Caco-2 (cell line): ENCODE results near the gene FUNDC2. TPM values are rescaled to one million over a fixed set of nuclear protein-coding genes. Genes with fewer than 3 reads are reported as not detected.
A peak's percentile ranks its signal among the peaks of the same experiment; 100 is the strongest.

ENCODE experiments used
- BruUV-seq: library from RNA; stranded (reverse); fragments of 400-500 nt; replicated peaks from 2 replicates; lab custom pipeline; 2021; lab: Mats Ljungman, UMichigan
- CTCF ChIA-PET: fragments of 300-600 bp; sonication (Branson Sonifier 250); formaldehyde crosslinking; loops from one replicate; lab custom pipeline; 2022; ENCODE audit warnings: antibody characterized with exemption; lab: Charles Lee
- POLR2A ChIA-PET: fragments of 300-600 bp; sonication (Branson Sonifier 250); formaldehyde crosslinking; loops from one replicate; lab custom pipeline; 2022; ENCODE audit warnings: antibody characterized with exemption; lab: Charles Lee
- DNase-seq, 2 experiments: peaks; one replicate each; pipeline versions ENCODE4 v3.0.0 to v3.0.0-alpha.2; 2020 to 2022
- H3K27me3 ChIP-seq: replicated peaks from 2 replicates; pipeline ENCODE4 v1.6.0; 2011; ENCODE audit warnings: low read length; ENCODE audit not compliant: control insufficient read depth, insufficient read depth
- H3K36me3 ChIP-seq: 2 replicates; pipeline ENCODE4 v1.5.1; 2011; ENCODE audit warnings: low read length; ENCODE audit not compliant: control insufficient read depth, insufficient read depth
- H3K4me1 ChIP-seq: fragments of 250-450 bp; sonication (Bioruptor Pico); 2 replicates; pipeline ENCODE4 v1.5.1; 2020; ENCODE audit warnings: mild to moderate bottlenecking
- H3K4me3 ChIP-seq: 2 replicates; pipeline ENCODE4 v1.5.1; 2011; ENCODE audit warnings: low read depth, mild to moderate bottlenecking, control low read depth, low read length
- H3K9me3 ChIP-seq: fragments of 250-450 bp; sonication (Bioruptor Pico); 2 replicates; pipeline ENCODE4 v1.5.1; 2020; ENCODE audit warnings: mild to moderate bottlenecking, moderate library complexity
- H3K27ac Mint-ChIP-seq: one replicate; pipeline ENCODE4 v1.8.0; 2022; ENCODE audit warnings: mixed read lengths; ENCODE audit not compliant: unreplicated experiment
- H3K27me3 Mint-ChIP-seq: one replicate; pipeline ENCODE4 v1.8.0; 2022; ENCODE audit warnings: mixed read lengths; ENCODE audit not compliant: insufficient read depth, unreplicated experiment
- H3K36me3 Mint-ChIP-seq: one replicate; pipeline ENCODE4 v1.8.0; 2022; ENCODE audit warnings: mild to moderate bottlenecking, mixed read lengths; ENCODE audit not compliant: insufficient read depth, unreplicated experiment
- H3K4me1 Mint-ChIP-seq: one replicate; pipeline ENCODE4 v1.8.0; 2022; ENCODE audit warnings: low read depth, mixed read lengths; ENCODE audit not compliant: unreplicated experiment
- H3K4me3 Mint-ChIP-seq: one replicate; pipeline ENCODE4 v1.8.0; 2022; ENCODE audit warnings: mild to moderate bottlenecking, moderate library complexity, mixed read lengths; ENCODE audit not compliant: unreplicated experiment
- H3K9me3 Mint-ChIP-seq: one replicate; pipeline ENCODE4 v1.8.0; 2022; ENCODE audit warnings: mixed read lengths; ENCODE audit not compliant: unreplicated experiment
- CTCF ChIP-seq, 2 experiments: fragments of 200-600 bp in 1 of 2; IDR thresholded peaks; 1 replicate in 1 of 2; 2 replicates in 1 of 2; pipeline versions ENCODE4 v1.5.1 to v1.8.0; 2011 to 2022; ENCODE audit warnings: antibody characterized with exemption in 1 of 2, control low read depth in 1 of 2, inconsistent platforms in 1 of 2, low read depth in 1 of 2, low read length in 1 of 2, mild to moderate bottlenecking in 1 of 2, moderate library complexity in 1 of 2; ENCODE audit not compliant: insufficient read depth in 1 of 2, severe bottlenecking in 1 of 2, unreplicated experiment in 1 of 2
- intact Hi-C: fragments of 100-400 bp; cut with micrococcal nuclease; formaldehyde crosslinking; loops from one replicate; pipeline ENCODE4 v1.10.0; 2022; ENCODE audit not compliant: unreplicated experiment
- total RNA-seq: library from RNA; stranded (reverse); gene quantifications from 2 replicates; pipeline ENCODE4 v1.2.3, GENCODE V29; 2022

FUNDC2 gene
- total RNA-seq, 1 experiment from 2014 or later = 47.3 TPM

GRCh38 chrX:154987940-154988339 is 38.7 kb upstream of the FUNDC2 start:
- Mint-ChIP-seq H3K27ac (no peak overlapping the region), H3K27me3 (peaks cover 11% of the 10 kb centered on the region), H3K36me3 (no peaks in the 10 kb centered on the region), H3K9me3 (no peaks in the 10 kb centered on the region), H3K4me3 (no peak overlapping the region), H3K4me1 (peaks cover 14% of the 10 kb centered on the region)
- DNase-seq = peak in 1 of 2 experiments; percentile 5
- intact Hi-C loops = no loop called here
- Histone ChIP-seq H3K36me3 (no peaks in the 10 kb centered on the region), H3K9me3 (no peaks in the 10 kb centered on the region), H3K27me3 (no peaks in the 10 kb centered on the region; the same call in 1 of the 2 replicates), H3K4me3 (no peak overlapping the region), H3K4me1 (no peaks in the 10 kb centered on the region)
- ChIA-PET POLR2A (interaction anchor here (1.2 kb wide), 1 partner anchor 39 kb away, joined by 6 read pairs; the partner anchor contains the start of gene FUNDC2), CTCF (interaction anchor here (0.7 to 1.0 kb wide), 2 partner anchors 70 to 99 kb away, joined by 3 read pairs; no protein-coding TSS in a partner anchor)
- TF ChIP-seq CTCF (IDR thresholded peaks at IDR 0.05; ENCODE audit: insufficient read depth in 1 of 2, low read depth in 1 of 2, low read length in 1 of 2, severe bottlenecking in 1 of 2, unreplicated experiment in 1 of 2) = no peak
- BruUV-seq = no TSS peak

GRCh38 chrX:154988719-154989118 is 37.9 kb upstream of the FUNDC2 start:
- no peak for DNase-seq
- peaks cover 14% of the 10 kb centered on the region for H3K4me1 Mint-ChIP-seq
- intact Hi-C loops = no loop called here
- Histone ChIP-seq H3K27me3 (no peaks in the 10 kb centered on the region), H3K9me3 (no peaks in the 10 kb centered on the region), H3K4me1 (no peaks in the 10 kb centered on the region), H3K36me3 (no peaks in the 10 kb centered on the region), H3K4me3 (no peak overlapping the region)
- BruUV-seq = no TSS peak
- ChIA-PET POLR2A (interaction anchor here (1.2 kb wide), 1 partner anchor 38 kb away, joined by 6 read pairs; the partner anchor contains the start of gene FUNDC2), CTCF (interaction anchor here (0.7 to 1.0 kb wide), 2 partner anchors 71 to 98 kb away, joined by 3 read pairs; no protein-coding TSS in a partner anchor)
- H3K9me3 Mint-ChIP-seq = no peaks in the 10 kb centered on the region
- H3K4me3 Mint-ChIP-seq = no peak overlapping the region
- peaks cover 11% of the 10 kb centered on the region for H3K27me3 Mint-ChIP-seq
- H3K27ac Mint-ChIP-seq = no peak overlapping the region
- H3K36me3 Mint-ChIP-seq = no peaks in the 10 kb centered on the region
- TF ChIP-seq CTCF (IDR thresholded peaks at IDR 0.05; ENCODE audit: insufficient read depth in 1 of 2, low read depth in 1 of 2, low read length in 1 of 2, severe bottlenecking in 1 of 2, unreplicated experiment in 1 of 2) = no peak

GRCh38 chrX:154990496-154990895 is 36.1 kb upstream of the FUNDC2 start:
- H3K9me3 ChIP-seq = no peaks in the 10 kb centered on the region
- BruUV-seq = no TSS peak
- TF ChIP-seq CTCF (IDR thresholded peaks at IDR 0.05; ENCODE audit: insufficient read depth in 1 of 2, low read depth in 1 of 2, low read length in 1 of 2, severe bottlenecking in 1 of 2, unreplicated experiment in 1 of 2) = no peak
- CTCF ChIA-PET = no interaction called here
- Mint-ChIP-seq H3K4me3 (no peak overlapping the region), H3K36me3 (no peaks in the 10 kb centered on the region), H3K9me3 (no peaks in the 10 kb centered on the region), H3K27me3 (peaks cover 11% of the 10 kb centered on the region), H3K4me1 (peaks cover 14% of the 10 kb centered on the region), H3K27ac (no peak overlapping the region)
- no peaks in the 10 kb centered on the region for H3K36me3 ChIP-seq
- POLR2A ChIA-PET = no interaction called here
- H3K4me3 ChIP-seq = no peak overlapping the region
- intact Hi-C loops = no loop called here
- no peak for DNase-seq
- no peaks in the 10 kb centered on the region for H3K27me3 ChIP-seq
- H3K4me1 ChIP-seq = no peaks in the 10 kb centered on the region
